Mucosa of rectum (tissue), 2 donors: ENCODE data around the gene PRKN.
"Not testable (repeated sequence)": the region's sequence is repeated elsewhere in the genome, so short reads cannot be mapped to it uniquely, and the experiment has no call there.

Experiments
- H3K27ac ChIP-seq, 2 donors: one replicate each; pipeline ENCODE4 v1.7.0; 2013; ENCODE audit warnings: inconsistent platforms in 2 of 2, low read depth in 2 of 2, low read length in 2 of 2
- H3K27me3 ChIP-seq, 2 donors: one replicate each; pipeline ENCODE4 v1.7.0; 2013; ENCODE audit warnings: low read length in 2 of 2; ENCODE audit not compliant: control insufficient read depth in 2 of 2, insufficient read depth in 2 of 2
- H3K36me3 ChIP-seq, 2 donors: one replicate each; pipeline ENCODE4 v1.7.0; 2013; ENCODE audit warnings: low read length in 2 of 2; ENCODE audit not compliant: control insufficient read depth in 2 of 2, insufficient read depth in 2 of 2
- H3K4me1 ChIP-seq, 2 donors: one replicate each; pipeline ENCODE4 v1.7.0; 2013; ENCODE audit warnings: low read length in 2 of 2, mild to moderate bottlenecking in 1 of 2; ENCODE audit not compliant: control insufficient read depth in 2 of 2, insufficient read depth in 2 of 2
- H3K4me3 ChIP-seq, 2 donors: one replicate each; pipeline ENCODE4 v1.7.0; 2013; ENCODE audit warnings: low read length in 2 of 2
- H3K9ac ChIP-seq, 2 donors: one replicate each; pipeline ENCODE4 v1.7.0; 2013; ENCODE audit warnings: low read length in 2 of 2, low read depth in 1 of 2, mild to moderate bottlenecking in 1 of 2
- H3K9me3 ChIP-seq, 2 donors: one replicate each; pipeline ENCODE4 v1.7.0; 2013; ENCODE audit warnings: low read length in 2 of 2; ENCODE audit not compliant: control insufficient read depth in 2 of 2
- donor health status: healthy.
- donor health status: Normal muscosa, but diverticular disease.

Gene PRKN

GRCh38 chr6:161526794-161527193, 1200.8 kb downstream of the PRKN start:
- Histone ChIP-seq H3K4me1 (no peaks in the 10 kb centered on the region), H3K27me3 (no peaks in the 10 kb centered on the region), H3K4me3 (no peak overlapping the region)

GRCh38 chr6:161523362-161523761, 1204.2 kb downstream of the PRKN start:
- no peaks in the 10 kb centered on the region for H3K36me3 ChIP-seq
- no peaks in the 10 kb centered on the region for H3K9me3 ChIP-seq
- H3K4me1 ChIP-seq: no peaks in the 10 kb centered on the region
- no peak overlapping the region for H3K4me3 ChIP-seq
- H3K9ac ChIP-seq: no peak overlapping the region
- H3K27ac ChIP-seq: no peak overlapping the region
- no peaks in the 10 kb centered on the region for H3K27me3 ChIP-seq

More at GRCh38 chr6:161526794-161527193, 1200.8 kb downstream of the PRKN start:
- H3K36me3 ChIP-seq: no peaks in the 10 kb centered on the region
- no peak overlapping the region for H3K9ac ChIP-seq
- H3K27ac ChIP-seq: no peak overlapping the region
- H3K9me3 ChIP-seq: no peaks in the 10 kb centered on the region

- H3K9ac ChIP-seq: no peak overlapping the region
- H3K27me3 ChIP-seq: no peaks in the 10 kb centered on the region
- H3K9me3 ChIP-seq: no peaks in the 10 kb centered on the region
- H3K27ac ChIP-seq: no peak overlapping the region
- H3K4me1 ChIP-seq: no peaks in the 10 kb centered on the region
- H3K4me3 ChIP-seq: no peak overlapping the region
- no peaks in the 10 kb centered on the region for H3K36me3 ChIP-seq
Measured at GRCh38 chr6:161522276-161522675, 1205.3 kb downstream of the PRKN start.

- H3K9ac ChIP-seq: no peak overlapping the region
- no peaks in the 10 kb centered on the region for H3K36me3 ChIP-seq
- no peak overlapping the region for H3K4me3 ChIP-seq
- no peaks in the 10 kb centered on the region for H3K9me3 ChIP-seq
- H3K4me1 ChIP-seq: no peaks in the 10 kb centered on the region
- no peaks in the 10 kb centered on the region for H3K27me3 ChIP-seq
- H3K27ac ChIP-seq: no peak overlapping the region
Measured at GRCh38 chr6:161511447-161512095, 1216.0 kb downstream of the PRKN start.

- Histone ChIP-seq H3K27ac (no peak overlapping the region), H3K27me3 (no peaks in the 10 kb centered on the region), H3K9ac (no peak overlapping the region), H3K9me3 (no peaks in the 10 kb centered on the region), H3K4me1 (no peaks in the 10 kb centered on the region), H3K36me3 (no peaks in the 10 kb centered on the region), H3K4me3 (no peak overlapping the region)
Measured at GRCh38 chr6:161508341-161508740, 1219.2 kb downstream of the PRKN start.

GRCh38 chr6:161507375-161507774, 1220.2 kb downstream of the PRKN start:
- no peak overlapping the region for H3K9ac ChIP-seq
- no peaks in the 10 kb centered on the region for H3K27me3 ChIP-seq
- no peaks in the 10 kb centered on the region for H3K36me3 ChIP-seq
- no peaks in the 10 kb centered on the region for H3K9me3 ChIP-seq
- H3K4me3 ChIP-seq: no peak overlapping the region
- H3K4me1 ChIP-seq: no peaks in the 10 kb centered on the region
- no peak overlapping the region for H3K27ac ChIP-seq

GRCh38 chr6:161503570-161503969, 1224.0 kb downstream of the PRKN start:
- H3K27ac ChIP-seq: no peak overlapping the region
- H3K4me3 ChIP-seq: no peak overlapping the region
- H3K9me3 ChIP-seq: no peaks in the 10 kb centered on the region
- no peaks in the 10 kb centered on the region for H3K36me3 ChIP-seq
- H3K9ac ChIP-seq: no peak overlapping the region
- H3K4me1 ChIP-seq: no peaks in the 10 kb centered on the region
- no peaks in the 10 kb centered on the region for H3K27me3 ChIP-seq

- Histone ChIP-seq H3K4me1 (no peaks in the 10 kb centered on the region), H3K27ac (no peak overlapping the region), H3K9me3 (no peaks in the 10 kb centered on the region), H3K9ac (no peak overlapping the region), H3K36me3 (no peaks in the 10 kb centered on the region), H3K4me3 (no peak overlapping the region), H3K27me3 (no peaks in the 10 kb centered on the region)
Measured at GRCh38 chr6:161498881-161499280, 1228.7 kb downstream of the PRKN start.

GRCh38 chr6:161498359-161498758, 1229.2 kb downstream of the PRKN start:
- Histone ChIP-seq H3K27me3 (no peaks in the 10 kb centered on the region), H3K27ac (no peak overlapping the region), H3K9ac (no peak overlapping the region), H3K4me1 (no peaks in the 10 kb centered on the region), H3K4me3 (no peak overlapping the region), H3K9me3 (no peaks in the 10 kb centered on the region), H3K36me3 (no peaks in the 10 kb centered on the region)

GRCh38 chr6:161496941-161497340, 1230.6 kb downstream of the PRKN start:
- Histone ChIP-seq H3K9me3 (no peaks in the 10 kb centered on the region), H3K27ac (no peak overlapping the region), H3K9ac (no peak overlapping the region), H3K4me1 (no peaks in the 10 kb centered on the region), H3K27me3 (no peaks in the 10 kb centered on the region), H3K36me3 (no peaks in the 10 kb centered on the region), H3K4me3 (no peak overlapping the region)

- H3K36me3 ChIP-seq, H3K27ac ChIP-seq, H3K4me1 ChIP-seq, H3K4me3 ChIP-seq, H3K9ac ChIP-seq, H3K27me3 ChIP-seq, H3K9me3 ChIP-seq: not testable (repeated sequence)
Measured at GRCh38 chr6:161496271-161496670, 1231.3 kb downstream of the PRKN start.
